Osteocyte (in vitro differentiated cells): ENCODE measurements around the gene ARHGAP9. TPM values are rescaled to one million over a fixed set of nuclear protein-coding genes. Genes with fewer than 3 reads are reported as not detected.

Experiments used
- DNase-seq: peaks from one replicate; pipeline ENCODE4 v3.0.0; 2021; ENCODE audit warnings: mixed read lengths; ENCODE audit not compliant: unreplicated experiment; ENCODE audit errors: extremely low spot score
- H3K27ac Mint-ChIP-seq: one replicate; pipeline ENCODE4 v1.8.0; 2021; ENCODE audit warnings: mild to moderate bottlenecking, mixed read lengths; ENCODE audit not compliant: unreplicated experiment
- H3K27me3 Mint-ChIP-seq: one replicate; pipeline ENCODE4 v1.8.0; 2021; ENCODE audit warnings: mixed read lengths; ENCODE audit not compliant: unreplicated experiment
- H3K36me3 Mint-ChIP-seq: one replicate; pipeline ENCODE4 v1.8.0; 2021; ENCODE audit warnings: mixed read lengths; ENCODE audit not compliant: unreplicated experiment
- H3K4me1 Mint-ChIP-seq: one replicate; pipeline ENCODE4 v1.8.0; 2021; ENCODE audit warnings: mixed read lengths; ENCODE audit not compliant: unreplicated experiment
- H3K4me3 Mint-ChIP-seq: one replicate; pipeline ENCODE4 v1.8.0; 2021; ENCODE audit warnings: mild to moderate bottlenecking, moderate library complexity, mixed read lengths; ENCODE audit not compliant: unreplicated experiment
- H3K9me3 Mint-ChIP-seq: one replicate; pipeline ENCODE4 v1.8.0; 2021; ENCODE audit warnings: mixed read lengths; ENCODE audit not compliant: unreplicated experiment
- total RNA-seq: library from RNA; stranded (reverse); gene quantifications from 2 replicates; pipeline ENCODE4 v1.2.1, GENCODE V29; 2021
- TF ChIP-seq, protein P1 (sequence below): fragments of 200-600 bp; sonication (generic); IDR thresholded peaks from 2 replicates; pipeline ENCODE4 v1.5.0; 2021; ENCODE audit warnings: antibody characterized with exemption, mild to moderate bottlenecking, moderate library complexity

The ARHGAP9 gene
- total RNA-seq, 1 donor from 2014 or later, result 1.5 TPM

- peaks cover 35% of the 10 kb centered on the region for H3K36me3 Mint-ChIP-seq
- H3K4me3 Mint-ChIP-seq, result no peak overlapping the region
- no peak for DNase-seq
- no peaks in the 10 kb centered on the region for H3K9me3 Mint-ChIP-seq
- H3K4me1 Mint-ChIP-seq, result peaks cover 24% of the 10 kb centered on the region
- TF ChIP-seq, protein P1, sequence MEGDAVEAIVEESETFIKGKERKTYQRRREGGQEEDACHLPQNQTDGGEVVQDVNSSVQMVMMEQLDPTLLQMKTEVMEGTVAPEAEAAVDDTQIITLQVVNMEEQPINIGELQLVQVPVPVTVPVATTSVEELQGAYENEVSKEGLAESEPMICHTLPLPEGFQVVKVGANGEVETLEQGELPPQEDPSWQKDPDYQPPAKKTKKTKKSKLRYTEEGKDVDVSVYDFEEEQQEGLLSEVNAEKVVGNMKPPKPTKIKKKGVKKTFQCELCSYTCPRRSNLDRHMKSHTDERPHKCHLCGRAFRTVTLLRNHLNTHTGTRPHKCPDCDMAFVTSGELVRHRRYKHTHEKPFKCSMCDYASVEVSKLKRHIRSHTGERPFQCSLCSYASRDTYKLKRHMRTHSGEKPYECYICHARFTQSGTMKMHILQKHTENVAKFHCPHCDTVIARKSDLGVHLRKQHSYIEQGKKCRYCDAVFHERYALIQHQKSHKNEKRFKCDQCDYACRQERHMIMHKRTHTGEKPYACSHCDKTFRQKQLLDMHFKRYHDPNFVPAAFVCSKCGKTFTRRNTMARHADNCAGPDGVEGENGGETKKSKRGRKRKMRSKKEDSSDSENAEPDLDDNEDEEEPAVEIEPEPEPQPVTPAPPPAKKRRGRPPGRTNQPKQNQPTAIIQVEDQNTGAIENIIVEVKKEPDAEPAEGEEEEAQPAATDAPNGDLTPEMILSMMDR, result no peak
- no peaks in the 10 kb centered on the region for H3K27me3 Mint-ChIP-seq
- peak overlapping the region; percentile 66 for H3K27ac Mint-ChIP-seq
Observed at GRCh38 chr12:57491393-57492280, 12.0 kb upstream of the ARHGAP9 start.

DNA sequence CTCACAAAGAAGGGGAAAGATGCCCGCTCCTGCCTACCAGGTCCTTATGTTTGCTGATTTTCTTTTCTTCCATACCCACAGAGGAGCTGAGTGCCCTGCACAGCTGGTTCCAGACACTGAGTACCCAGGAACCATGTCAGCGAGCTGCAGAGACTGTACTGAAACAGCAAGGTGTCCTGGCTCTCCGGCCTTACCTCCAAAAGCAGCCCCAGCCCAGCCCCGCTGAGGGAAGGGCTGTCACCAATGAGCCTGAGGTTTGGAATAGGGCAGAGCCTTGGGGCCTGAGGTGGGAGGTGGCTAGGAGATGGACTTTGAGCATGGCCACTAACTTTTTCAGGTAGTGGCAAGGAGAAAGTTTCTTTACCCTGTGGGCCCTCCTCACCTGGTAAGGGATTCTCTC is 10.5 kb upstream of the ARHGAP9 start:
- DNase-seq, result no peak
- no peak overlapping the region for H3K4me3 Mint-ChIP-seq
- H3K27ac Mint-ChIP-seq, result no peak overlapping the region
- no peaks in the 10 kb centered on the region for H3K9me3 Mint-ChIP-seq
- peaks cover 24% of the 10 kb centered on the region for H3K4me1 Mint-ChIP-seq
- H3K36me3 Mint-ChIP-seq, result peaks cover 28% of the 10 kb centered on the region
- TF ChIP-seq, protein P1, result no peak
- no peaks in the 10 kb centered on the region for H3K27me3 Mint-ChIP-seq

- Mint-ChIP-seq H3K27ac (peak overlapping the region; percentile 88), H3K4me1 (peaks cover 24% of the 10 kb centered on the region), H3K27me3 (no peaks in the 10 kb centered on the region), H3K36me3 (peaks cover 28% of the 10 kb centered on the region), H3K9me3 (no peaks in the 10 kb centered on the region), H3K4me3 (peak overlapping the region; percentile 86)
- no peak for DNase-seq
- TF ChIP-seq, protein P1, result no peak
Observed at GRCh38 chr12:57489157-57489641, 9.5 kb upstream of the ARHGAP9 start.

DNA sequence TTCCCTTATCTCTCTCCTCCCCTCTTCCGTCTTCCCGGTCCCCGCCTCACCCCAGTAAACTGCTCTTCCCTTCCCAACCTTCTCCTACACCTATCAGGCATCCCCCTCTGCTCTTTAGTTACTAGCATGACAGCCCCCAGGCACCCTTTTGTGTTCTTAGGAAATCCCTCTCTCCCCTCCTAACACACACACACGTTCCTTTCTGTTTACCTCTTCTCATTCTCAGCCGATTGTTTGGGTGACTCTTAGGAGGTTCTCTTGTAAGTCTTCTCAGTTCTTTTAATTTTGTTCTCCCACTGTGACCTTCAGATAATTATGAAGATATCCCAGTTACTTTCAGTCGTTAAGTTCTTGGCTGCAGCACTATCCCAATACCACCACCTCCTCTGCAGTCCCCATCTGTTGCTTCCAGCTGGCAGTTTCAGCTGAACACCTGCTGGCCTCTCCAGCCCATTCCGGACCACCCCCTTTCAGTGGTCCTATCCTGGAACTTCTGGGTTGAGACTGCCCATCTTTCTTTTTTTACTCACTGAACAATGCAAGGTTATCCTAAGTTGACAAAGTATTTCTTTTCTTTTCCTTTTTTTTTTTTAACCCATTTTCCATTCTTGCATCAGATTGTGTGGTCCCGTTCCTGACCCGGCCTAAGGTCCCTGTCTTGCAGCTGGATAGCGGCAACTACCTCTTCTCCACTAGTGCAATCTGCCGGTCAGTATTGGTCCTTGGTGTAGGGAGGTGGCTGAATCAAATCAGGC is 8.9 kb upstream of the ARHGAP9 start:
- Mint-ChIP-seq H3K4me3 (peak overlapping the region; percentile 86), H3K4me1 (peaks cover 24% of the 10 kb centered on the region)
- DNase-seq, result no peak

More for the DNA sequence above, 8.9 kb upstream of the ARHGAP9 start:
- Mint-ChIP-seq H3K27me3 (no peaks in the 10 kb centered on the region), H3K36me3 (peaks cover 28% of the 10 kb centered on the region), H3K9me3 (no peaks in the 10 kb centered on the region), H3K27ac (peak overlapping the region; percentile 88)
- TF ChIP-seq, protein P1, result no peak
